K562 (cell line): Measurements from ENCODE around the gene PGBD1. TPM values are rescaled to one million over a fixed set of nuclear protein-coding genes. Genes with fewer than 3 reads are reported as not detected.

ENCODE experiments used
- ARHGAP35 ChIP-seq: fragments of 450-650 bp; IDR thresholded peaks from 2 replicates; pipeline ENCODE4 v1.6.1; 2018; ENCODE audit not compliant: partially characterized antibody
- CTCF ChIP-seq, 3 experiments: IDR thresholded peaks in 2 of 3; conservative IDR thresholded peaks in 1 of 3; 2 replicates each; pipeline ENCODE4 v1.5.1; 2011 to 2012; ENCODE audit warnings: low read length in 3 of 3, mild to moderate bottlenecking in 3 of 3, control low read depth in 2 of 3, improper control_type of control experiment in 1 of 3, inconsistent platforms in 1 of 3, low read depth in 1 of 3, mixed read lengths in 1 of 3, moderate library complexity in 1 of 3; ENCODE audit not compliant: insufficient read depth in 2 of 3
- EP400 ChIP-seq: fragments of 450-650 bp; IDR thresholded peaks from 2 replicates; pipeline ENCODE4 v1.6.1; 2017; ENCODE audit warnings: antibody characterized with exemption, mild to moderate bottlenecking, moderate library complexity
- FOXJ2 ChIP-seq: fragments of 200-800 bp; sonication (Bioruptor generic); IDR thresholded peaks from 2 replicates; pipeline ENCODE4 v1.6.1; 2016; ENCODE audit warnings: missing genetic modification characterization, missing compliant biosample characterization
- GTF2F1 ChIP-seq: IDR thresholded peaks from 2 replicates; pipeline ENCODE4 v1.6.1; 2011; ENCODE audit warnings: low read depth, low read length, improper control_type of control experiment
- MCM3 ChIP-seq: fragments of 450-650 bp; IDR thresholded peaks from 2 replicates; pipeline ENCODE4 v1.6.1; 2016
- NFRKB ChIP-seq: fragments of 450-650 bp; IDR thresholded peaks from 2 replicates; pipeline ENCODE4 v1.6.1; 2016; ENCODE audit warnings: low read depth
- NFYB ChIP-seq: IDR thresholded peaks from 2 replicates; pipeline ENCODE4 v1.6.1; 2011; ENCODE audit warnings: mild to moderate bottlenecking, moderate library complexity; ENCODE audit not compliant: insufficient read length; ENCODE audit errors: extremely low read depth
- POLR3A ChIP-seq: IDR thresholded peaks from 2 replicates; pipeline ENCODE4 v1.6.1; 2011; ENCODE audit warnings: borderline replicate concordance, mild to moderate bottlenecking, moderate library complexity; ENCODE audit not compliant: insufficient read length, insufficient read depth; ENCODE audit errors: extremely low read depth
- RCOR1 ChIP-seq, 2 experiments: IDR thresholded peaks; 2 replicates each; pipeline ENCODE4 v1.6.1; 2012; ENCODE audit warnings: low read depth in 2 of 2, low read length in 2 of 2, borderline replicate concordance in 1 of 2, improper control_type of control experiment in 1 of 2
- SAFB ChIP-seq: fragments of 200-400 bp; formaldehyde crosslinking; IDR thresholded peaks from 2 replicates; pipeline ENCODE4 v1.6.1; 2017; ENCODE audit warnings: low read depth, low read length, borderline replicate concordance
- SIN3A ChIP-seq, 2 experiments: fragments of 150-350 bp in 1 of 2; IDR thresholded peaks; 2 replicates each; pipeline ENCODE4 v1.6.1; 2011 to 2016; ENCODE audit warnings: borderline replicate concordance in 2 of 2, low read depth in 2 of 2, low read length in 2 of 2, mild to moderate bottlenecking in 2 of 2, moderate library complexity in 2 of 2; ENCODE audit not compliant: control insufficient read depth in 1 of 2
- TAF7 ChIP-seq: fragments of 450-650 bp; IDR thresholded peaks from 2 replicates; pipeline ENCODE4 v1.6.1; 2016; ENCODE audit warnings: missing genetic modification characterization, missing compliant biosample characterization
- TEAD4 ChIP-seq, 2 experiments: sonication (generic) in 1 of 2; formaldehyde crosslinking in 1 of 2; IDR thresholded peaks; 2 replicates each; pipeline versions ENCODE4 v1.6.1 to v1.8.0; 2012 to 2022; ENCODE audit warnings: borderline replicate concordance in 1 of 2, inconsistent platforms in 1 of 2, low read length in 1 of 2, mild to moderate bottlenecking in 1 of 2, missing genetic modification reagents in 1 of 2
- XRCC3 ChIP-seq: fragments of 450-650 bp; IDR thresholded peaks from 2 replicates; pipeline ENCODE4 v1.6.1; 2017; ENCODE audit warnings: mild to moderate bottlenecking, moderate library complexity
- ZNF133 ChIP-seq: fragments of 250-450 bp; sonication (Bioruptor Pico); IDR thresholded peaks from 2 replicates; pipeline ENCODE4 v1.4.0; 2020; ENCODE audit warnings: mild to moderate bottlenecking
- ZNF232 ChIP-seq: sonication (generic); formaldehyde crosslinking; IDR thresholded peaks from 2 replicates; pipeline ENCODE4 v1.8.0; 2022; ENCODE audit warnings: mild to moderate bottlenecking, missing genetic modification reagents
- ZNF3 ChIP-seq: fragments of 250-450 bp; sonication (Bioruptor Pico); IDR thresholded peaks from 2 replicates; pipeline ENCODE4 v1.5.0; 2021; ENCODE audit warnings: mild to moderate bottlenecking, moderate library complexity
- ZNF408 ChIP-seq: fragments of 250-450 bp; sonication (Bioruptor Pico); IDR thresholded peaks from 2 replicates; pipeline ENCODE4 v1.4.0; 2020; ENCODE audit warnings: low read depth, mild to moderate bottlenecking, moderate library complexity
- ZNF444 ChIP-seq: fragments of 250-450 bp; sonication (Bioruptor Pico); IDR thresholded peaks from 2 replicates; pipeline ENCODE4 v1.4.0; 2020; ENCODE audit warnings: mild to moderate bottlenecking, moderate library complexity
- ZSCAN32 ChIP-seq: fragments of 450-650 bp; formaldehyde crosslinking; IDR thresholded peaks from 2 replicates; pipeline ENCODE4 v1.4.0; 2020; ENCODE audit warnings: mild to moderate bottlenecking, moderate library complexity
- polyA plus RNA-seq, 8 experiments: library from polyadenylated mRNA; depleted of rRNA in 4 of 8; stranded (reverse) in 5 of 8; unstranded in 3 of 8; fragments of >200 nt; fragmentation: Nextera tagmentation in 2 of 8; fragmentation: Illumina TruSeq in 1 of 8; extraction: Ambion mirVana in 2 of 8; extraction: Trizol in 1 of 8; gene quantifications; 2 replicates each; pipeline versions ENCODE4 v1.2.1 to v1.2.3, GENCODE V29; 2011 to 2014; ENCODE audit warnings: inconsistent platforms in 1 of 8, missing spikeins in 1 of 8
- total RNA-seq, 7 experiments: library from RNA; depleted of rRNA in 6 of 7; stranded (reverse); fragments of >200 nt in 6 of 7; fragmentation: Illumina TruSeq in 2 of 7; extraction: Trizol in 2 of 7; gene quantifications; 2 replicates each; pipeline versions ENCODE4 v1.2.1 to v1.2.3, GENCODE V29; 2011 to 2021; ENCODE audit warnings: low replicate concordance in 1 of 7
- TF ChIP-seq, protein P1 (sequence below): fragments of 450-650 bp; IDR thresholded peaks from 2 replicates; pipeline ENCODE4 v1.7.1; 2018; ENCODE audit warnings: mild to moderate bottlenecking, low read depth; ENCODE audit not compliant: partially characterized antibody
- TF ChIP-seq, protein P2 (sequence below): sonication (generic); formaldehyde crosslinking; IDR thresholded peaks from 2 replicates; pipeline ENCODE4 v1.8.0; 2022; ENCODE audit warnings: missing genetic modification reagents, mild to moderate bottlenecking, moderate library complexity, borderline replicate concordance
- TF ChIP-seq, protein P3 (sequence below): fragments of 250-450 bp; sonication (Bioruptor Pico); IDR thresholded peaks from 2 replicates; pipeline ENCODE4 v1.6.1; 2021; ENCODE audit warnings: mild to moderate bottlenecking

The PGBD1 gene
- total and polyA plus RNA-seq, 9 of the 15 experiments (the other 6 are each of a cell fraction or from before 2014, with no cell fraction given), result 3.3 to 9.0 (median 7.3) TPM

DNA sequence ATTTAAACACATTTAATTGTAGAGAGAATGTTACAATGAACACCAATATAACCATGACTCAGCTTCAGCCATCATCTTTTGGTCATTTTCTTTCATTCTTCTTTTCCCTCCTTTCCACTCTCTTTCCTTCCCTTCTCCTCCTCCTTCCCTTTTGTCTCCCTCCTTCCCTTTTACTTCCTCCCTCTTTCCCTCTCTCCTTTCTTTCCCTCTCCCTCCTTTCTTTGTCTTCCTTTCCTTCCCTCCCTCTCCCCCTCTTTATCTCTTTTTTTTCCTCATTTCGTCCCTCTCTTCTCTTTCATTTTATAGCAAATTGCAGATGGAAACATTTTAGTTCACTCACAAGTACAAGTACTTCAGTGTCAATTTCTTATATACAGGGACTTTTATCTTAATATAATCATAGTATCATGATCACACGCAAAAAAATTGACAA, 70.1 kb downstream of the PGBD1 start (continued):
- no peak for TF ChIP-seq MCM3
- TF ChIP-seq, protein P1, sequence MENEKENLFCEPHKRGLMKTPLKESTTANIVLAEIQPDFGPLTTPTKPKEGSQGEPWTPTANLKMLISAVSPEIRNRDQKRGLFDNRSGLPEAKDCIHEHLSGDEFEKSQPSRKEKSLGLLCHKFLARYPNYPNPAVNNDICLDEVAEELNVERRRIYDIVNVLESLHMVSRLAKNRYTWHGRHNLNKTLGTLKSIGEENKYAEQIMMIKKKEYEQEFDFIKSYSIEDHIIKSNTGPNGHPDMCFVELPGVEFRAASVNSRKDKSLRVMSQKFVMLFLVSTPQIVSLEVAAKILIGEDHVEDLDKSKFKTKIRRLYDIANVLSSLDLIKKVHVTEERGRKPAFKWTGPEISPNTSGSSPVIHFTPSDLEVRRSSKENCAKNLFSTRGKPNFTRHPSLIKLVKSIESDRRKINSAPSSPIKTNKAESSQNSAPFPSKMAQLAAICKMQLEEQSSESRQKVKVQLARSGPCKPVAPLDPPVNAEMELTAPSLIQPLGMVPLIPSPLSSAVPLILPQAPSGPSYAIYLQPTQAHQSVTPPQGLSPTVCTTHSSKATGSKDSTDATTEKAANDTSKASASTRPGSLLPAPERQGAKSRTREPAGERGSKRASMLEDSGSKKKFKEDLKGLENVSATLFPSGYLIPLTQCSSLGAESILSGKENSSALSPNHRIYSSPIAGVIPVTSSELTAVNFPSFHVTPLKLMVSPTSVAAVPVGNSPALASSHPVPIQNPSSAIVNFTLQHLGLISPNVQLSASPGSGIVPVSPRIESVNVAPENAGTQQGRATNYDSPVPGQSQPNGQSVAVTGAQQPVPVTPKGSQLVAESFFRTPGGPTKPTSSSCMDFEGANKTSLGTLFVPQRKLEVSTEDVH, result peak; percentile 50
- TF ChIP-seq FOXJ2, result no peak
- TF ChIP-seq ARHGAP35, result peak; percentile 88
- no peak for TF ChIP-seq SAFB
- peak; percentile 55; the same call in 1 of the 2 replicates for TF ChIP-seq EP400
- peak; percentile 91 for TF ChIP-seq NFRKB
- no peak for TF ChIP-seq RCOR1 (IDR thresholded peaks at IDR 0.05; ENCODE audit: borderline replicate concordance in 1 of 2, low read depth in 2 of 2, low read length in 2 of 2)
- TF ChIP-seq TEAD4 (IDR thresholded peaks at IDR 0.05; ENCODE audit: low read length), result no peak
- no peak for TF ChIP-seq TEAD4 (CRISPR knock-in tag; IDR thresholded peaks at IDR 0.05; ENCODE audit: borderline replicate concordance)
- TF ChIP-seq ZNF408 (CRISPR knock-in tag), result no peak
- TF ChIP-seq SIN3A (IDR thresholded peaks at IDR 0.05; ENCODE audit: borderline replicate concordance in 2 of 2, control insufficient read depth in 1 of 2, low read depth in 2 of 2, low read length in 2 of 2), result no peak
- TF ChIP-seq ZNF133 (CRISPR knock-in tag), result no peak
- no peak for TF ChIP-seq ZNF3 (CRISPR knock-in tag)
- no peak for TF ChIP-seq XRCC3
- no peak for TF ChIP-seq NFYB
- TF ChIP-seq POLR3A, result no peak
- TF ChIP-seq, protein P2, sequence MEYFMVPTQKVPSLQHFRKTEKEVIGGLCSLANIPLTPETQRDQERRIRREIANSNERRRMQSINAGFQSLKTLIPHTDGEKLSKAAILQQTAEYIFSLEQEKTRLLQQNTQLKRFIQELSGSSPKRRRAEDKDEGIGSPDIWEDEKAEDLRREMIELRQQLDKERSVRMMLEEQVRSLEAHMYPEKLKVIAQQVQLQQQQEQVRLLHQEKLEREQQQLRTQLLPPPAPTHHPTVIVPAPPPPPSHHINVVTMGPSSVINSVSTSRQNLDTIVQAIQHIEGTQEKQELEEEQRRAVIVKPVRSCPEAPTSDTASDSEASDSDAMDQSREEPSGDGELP (CRISPR knock-in tag), result no peak
- no peak for TF ChIP-seq ZNF232 (CRISPR knock-in tag)
- TF ChIP-seq CTCF (IDR thresholded peaks at IDR 0.05 in 2 of 3, conservative IDR thresholded peaks at IDR 0.05 in 1 of 3; ENCODE audit: insufficient read depth in 2 of 3, low read depth in 1 of 3, low read length in 3 of 3), result no peak
- TF ChIP-seq TAF7 (tag), result no peak
- TF ChIP-seq, protein P3, sequence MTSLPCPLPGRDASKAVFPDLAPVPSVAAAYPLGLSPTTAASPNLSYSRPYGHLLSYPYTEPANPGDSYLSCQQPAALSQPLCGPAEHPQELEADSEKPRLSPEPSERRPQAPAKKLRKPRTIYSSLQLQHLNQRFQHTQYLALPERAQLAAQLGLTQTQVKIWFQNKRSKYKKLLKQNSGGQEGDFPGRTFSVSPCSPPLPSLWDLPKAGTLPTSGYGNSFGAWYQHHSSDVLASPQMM (CRISPR knock-in tag), result no peak
- no peak for TF ChIP-seq GTF2F1
- no peak for TF ChIP-seq ZSCAN32 (CRISPR knock-in tag)
- peak; percentile 90 for TF ChIP-seq ZNF444 (CRISPR knock-in tag)
